Posterior cingulate gyrus (tissue), 11 donors: ENCODE measurements around the gene ZNF41.

Experiments used
- DNase-seq, 10 donors: peaks; one replicate each; pipeline versions ENCODE4 v3.0.0 to v3.0.0-alpha.2; 2020 to 2021; ENCODE audit warnings: mixed read lengths in 3 of 10
- intact Hi-C: fragments of 100-400 bp; cut with DNase I; formaldehyde crosslinking; loops from one replicate; pipeline ENCODE4 v1.15.1; 2023

Gene ZNF41

DNA sequence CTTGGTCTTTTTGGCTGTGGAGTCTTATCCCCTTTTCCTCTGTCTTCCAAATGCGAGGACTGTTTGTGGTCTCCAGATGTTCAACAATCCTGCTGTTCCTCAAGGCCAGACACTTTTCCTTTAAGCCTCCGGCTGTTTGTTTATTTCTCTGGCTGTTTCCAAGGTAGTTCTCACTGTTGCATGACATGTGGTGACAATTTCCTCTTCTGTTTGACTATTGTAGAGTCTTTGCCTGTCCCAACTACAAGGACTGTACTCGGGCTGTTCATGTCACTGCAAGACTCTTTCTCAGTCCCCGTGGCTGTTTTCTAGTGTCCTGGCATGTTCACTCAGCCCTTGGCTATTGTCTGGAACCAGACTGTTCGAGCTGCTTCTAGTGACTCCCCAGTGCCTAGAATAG is 62.1 kb downstream of the ZNF41 start:
- intact Hi-C loops = no loop called here

DNA sequence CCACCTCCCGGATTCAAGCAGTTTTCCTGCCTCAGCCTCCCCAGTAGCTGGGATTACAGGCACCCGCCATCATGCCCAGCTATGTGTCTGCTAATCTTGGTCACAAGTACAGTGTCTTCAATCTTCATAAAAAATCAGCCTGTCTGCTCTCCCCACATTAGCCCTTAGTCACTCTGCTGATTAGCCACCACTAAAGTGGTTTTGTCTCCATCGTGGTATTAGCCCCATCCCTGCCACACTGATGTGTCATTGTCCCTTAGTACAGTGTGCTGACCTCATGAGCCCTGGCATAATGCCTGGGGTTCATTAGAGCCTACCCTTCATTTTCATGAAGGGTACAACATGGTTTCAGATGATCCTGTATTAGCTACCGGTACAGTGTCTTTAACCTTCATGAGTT is 62.8 kb downstream of the ZNF41 start:
- intact Hi-C loops = no loop called here
- DNase-seq = no peak

More for the DNA sequence above, 62.1 kb downstream of the ZNF41 start:
- no peak for DNase-seq

DNA sequence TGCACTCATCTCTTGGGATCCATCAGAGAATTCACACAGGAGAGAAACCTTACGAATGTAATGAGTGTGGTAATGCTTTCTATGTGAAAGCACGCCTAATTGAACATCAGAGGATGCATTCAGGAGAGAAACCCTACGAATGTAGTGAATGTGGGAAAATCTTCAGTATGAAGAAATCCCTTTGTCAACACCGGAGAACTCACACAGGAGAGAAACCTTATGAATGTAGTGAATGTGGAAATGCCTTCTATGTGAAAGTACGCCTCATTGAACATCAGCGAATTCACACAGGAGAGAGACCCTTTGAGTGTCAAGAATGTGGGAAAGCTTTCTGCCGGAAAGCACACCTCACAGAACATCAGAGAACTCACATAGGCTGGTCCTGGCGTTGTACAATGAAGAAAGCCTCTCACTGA is 69.8 kb downstream of the ZNF41 start:
- intact Hi-C loops = no loop called here

More for the DNA sequence above, 69.8 kb downstream of the ZNF41 start:
- no peak for DNase-seq
